BLaER1 (cell line): ENCODE measurements around the gene GLTP.

Experiments
- H3K27ac ChIP-seq: shearing (Covaris generic); formaldehyde crosslinking; 2 replicates; pipeline ENCODE4 v1.8.1; 2022
- H3K27me3 ChIP-seq: shearing (Covaris generic); formaldehyde crosslinking; 2 replicates; pipeline ENCODE4 v1.8.1; 2022
- H3K36me3 ChIP-seq: shearing (Covaris generic); formaldehyde crosslinking; 2 replicates; pipeline ENCODE4 v1.8.1; 2022
- H3K4me1 ChIP-seq: shearing (Covaris generic); formaldehyde crosslinking; 2 replicates; pipeline ENCODE4 v1.8.1; 2022
- H3K4me2 ChIP-seq: shearing (Covaris generic); formaldehyde crosslinking; 2 replicates; pipeline ENCODE4 v1.8.1; 2022
- H3K4me3 ChIP-seq: shearing (Covaris generic); formaldehyde crosslinking; 2 replicates; pipeline ENCODE4 v1.8.1; 2022
- H3K9ac ChIP-seq: shearing (Covaris generic); formaldehyde crosslinking; 2 replicates; pipeline ENCODE4 v1.8.1; 2022
- H3K9me3 ChIP-seq: shearing (Covaris generic); formaldehyde crosslinking; 2 replicates; pipeline ENCODE4 v1.8.1; 2022
- H4K20me1 ChIP-seq: shearing (Covaris generic); formaldehyde crosslinking; 2 replicates; pipeline ENCODE4 v1.8.1; 2022
- Cebpa-rat ChIP-seq: shearing (Covaris generic); IDR thresholded peaks from 2 replicates; pipeline ENCODE4 v1.8.1; 2022

The GLTP gene

GRCh38 chr12:109879351-109880042, 844 bp downstream of the GLTP start:
- peak overlapping the region; percentile 88 for H3K9ac ChIP-seq
- H3K27me3 ChIP-seq = no peaks in the 10 kb centered on the region
- H3K4me2 ChIP-seq = peak overlapping the region; percentile 99
- no peaks in the 10 kb centered on the region for H3K36me3 ChIP-seq
- H3K27ac ChIP-seq = peak overlapping the region; percentile 83
- no peak for TF ChIP-seq Cebpa-rat
- peaks cover 34% of the 10 kb centered on the region for H4K20me1 ChIP-seq
- H3K4me1 ChIP-seq = peaks cover 53% of the 10 kb centered on the region
- peak overlapping the region; percentile 95 for H3K4me3 ChIP-seq
- H3K9me3 ChIP-seq = no peaks in the 10 kb centered on the region

DNA sequence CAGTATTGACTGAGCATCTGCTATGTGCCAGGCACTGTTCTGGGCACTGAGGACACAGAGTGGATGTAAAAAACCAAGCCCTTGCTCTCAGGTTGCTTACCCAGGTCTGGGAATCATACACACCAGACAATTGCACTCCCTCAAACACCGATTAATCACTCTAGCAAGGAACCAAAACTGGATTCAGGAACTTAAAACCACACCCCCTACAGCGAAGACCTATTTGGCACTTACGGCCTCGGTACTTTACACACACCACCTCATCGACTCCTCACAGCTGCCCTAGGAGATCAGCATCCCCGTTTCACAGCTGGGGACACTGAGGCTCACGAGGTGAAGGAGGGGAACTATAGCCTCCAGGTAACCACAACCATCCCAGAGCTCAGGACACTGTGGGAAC, 1.6 kb downstream of the GLTP start:
- TF ChIP-seq Cebpa-rat = no peak
- Histone ChIP-seq H3K27me3 (no peaks in the 10 kb centered on the region), H3K9ac (peak overlapping the region; percentile 88; the same call in 1 of the 2 replicates), H3K4me2 (peak overlapping the region; percentile 99), H3K36me3 (no peaks in the 10 kb centered on the region), H4K20me1 (peaks cover 41% of the 10 kb centered on the region), H3K4me3 (peak overlapping the region; percentile 95), H3K27ac (no peak overlapping the region), H3K4me1 (peaks cover 58% of the 10 kb centered on the region), H3K9me3 (no peaks in the 10 kb centered on the region)

DNA sequence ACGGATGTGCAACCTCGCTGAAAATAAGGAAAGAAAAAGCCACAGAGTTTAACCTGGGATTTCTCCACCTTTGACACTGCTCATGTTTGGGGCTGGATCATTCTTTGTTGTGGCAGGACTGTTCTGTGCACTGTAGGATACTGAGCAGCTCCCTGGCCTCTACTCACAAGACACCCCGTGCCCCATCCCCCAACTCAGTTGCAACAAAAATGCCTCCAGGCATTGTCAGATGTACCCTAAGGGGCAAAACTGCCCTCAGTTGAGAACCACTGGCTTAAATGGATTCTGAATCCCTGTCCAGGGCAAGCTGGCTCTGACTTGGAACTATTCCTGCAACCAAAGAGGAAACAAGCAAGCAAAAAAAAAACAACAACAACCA, 2.1 kb downstream of the GLTP start:
- H3K9ac ChIP-seq = peak overlapping the region; percentile 26; the same call in 1 of the 2 replicates
- H3K4me2 ChIP-seq = peak overlapping the region; percentile 99; the same call in 1 of the 2 replicates
- TF ChIP-seq Cebpa-rat = no peak
- 0 out of 2 replicates have a peak, but pooled peaks cover 1% of the 10 kb centered on the region for H3K36me3 ChIP-seq
- H3K4me3 ChIP-seq = no peak overlapping the region
- no peaks in the 10 kb centered on the region for H3K9me3 ChIP-seq
- H3K4me1 ChIP-seq = peaks cover 59% of the 10 kb centered on the region
- peaks cover 42% of the 10 kb centered on the region for H4K20me1 ChIP-seq
- H3K27me3 ChIP-seq = no peaks in the 10 kb centered on the region
- H3K27ac ChIP-seq = no peak overlapping the region

DNA sequence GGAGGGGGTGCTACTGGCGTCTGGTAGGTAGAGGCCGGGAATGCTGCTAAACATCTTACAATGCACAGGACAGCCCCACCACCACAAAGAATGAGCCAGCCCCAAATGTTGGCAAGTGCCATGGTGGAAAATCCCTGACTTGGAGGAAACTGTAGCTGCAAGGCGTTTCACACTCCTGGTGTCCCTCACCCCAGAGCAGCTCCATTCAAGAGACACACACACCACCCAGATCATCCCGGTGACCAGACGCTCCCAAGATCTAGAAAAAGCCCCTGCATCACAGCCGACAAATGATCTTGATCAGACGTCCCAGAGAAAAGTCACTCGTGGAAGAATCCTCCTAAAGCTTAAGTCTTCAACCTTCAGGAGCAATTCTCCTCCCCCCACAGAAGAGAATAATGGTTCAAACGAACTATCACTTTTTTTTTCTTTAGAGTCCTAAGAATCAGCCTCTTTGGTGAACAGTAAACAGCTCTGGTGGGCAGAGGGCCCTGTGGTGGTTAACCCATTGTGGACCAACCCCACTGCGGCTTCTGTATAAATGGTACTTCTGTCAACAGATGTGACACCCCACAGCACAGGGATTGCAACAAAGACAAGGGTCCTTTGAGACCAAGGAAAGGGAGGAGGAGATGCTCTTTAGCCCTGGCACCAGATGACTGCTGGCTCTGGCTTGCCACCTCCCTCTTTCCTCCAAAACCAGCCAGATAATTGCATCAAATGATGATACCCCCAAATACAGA, 2.7 kb downstream of the GLTP start:
- Histone ChIP-seq H3K36me3 (peaks cover 7% of the 10 kb centered on the region), H3K27ac (no peak overlapping the region), H3K9me3 (no peaks in the 10 kb centered on the region), H3K4me1 (peaks cover 59% of the 10 kb centered on the region), H3K4me3 (no peak overlapping the region), H4K20me1 (peaks cover 42% of the 10 kb centered on the region), H3K27me3 (no peaks in the 10 kb centered on the region), H3K4me2 (peak overlapping the region; percentile 99; the same call in 1 of the 2 replicates), H3K9ac (peak overlapping the region; percentile 26; the same call in 1 of the 2 replicates)
- TF ChIP-seq Cebpa-rat = no peak

DNA sequence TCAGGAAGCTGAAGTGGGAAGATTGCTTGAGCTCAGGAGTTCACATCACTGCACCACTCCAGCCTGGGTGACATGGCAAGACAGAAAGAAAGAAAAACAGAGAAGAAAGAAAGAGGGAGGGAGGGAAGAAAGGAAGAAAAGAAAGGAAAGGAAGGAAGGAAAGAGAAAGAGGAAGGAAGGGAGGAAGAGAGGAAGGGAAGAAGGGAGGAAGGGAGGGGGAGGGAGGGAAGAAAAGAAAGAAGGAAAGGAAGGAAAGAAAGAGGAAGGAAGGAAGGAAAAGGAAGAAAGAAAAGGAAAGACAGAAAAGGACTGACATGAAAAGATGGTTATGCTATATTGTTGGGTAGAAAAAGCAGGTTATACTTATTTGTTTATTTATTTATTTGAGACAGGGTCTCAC, 3.9 kb downstream of the GLTP start:
- H3K4me1 ChIP-seq = peaks cover 67% of the 10 kb centered on the region
- TF ChIP-seq Cebpa-rat = no peak
- no peak overlapping the region for H3K27ac ChIP-seq
- H3K36me3 ChIP-seq = peaks cover 19% of the 10 kb centered on the region
- no peak overlapping the region for H3K9ac ChIP-seq
- no peaks in the 10 kb centered on the region for H3K27me3 ChIP-seq
- H3K9me3 ChIP-seq = no peaks in the 10 kb centered on the region
- H3K4me3 ChIP-seq = no peak overlapping the region
- H4K20me1 ChIP-seq = peaks cover 42% of the 10 kb centered on the region
- H3K4me2 ChIP-seq = peak overlapping the region; percentile 15; the same call in 1 of the 2 replicates

GRCh38 chr12:109875572-109876131, 4.7 kb downstream of the GLTP start:
- Histone ChIP-seq H3K4me3 (no peak overlapping the region), H3K27ac (no peak overlapping the region), H4K20me1 (peaks cover 42% of the 10 kb centered on the region), H3K4me2 (peak overlapping the region; percentile 2; the same call in 1 of the 2 replicates), H3K9ac (no peak overlapping the region), H3K36me3 (peaks cover 23% of the 10 kb centered on the region), H3K9me3 (no peaks in the 10 kb centered on the region), H3K4me1 (peaks cover 71% of the 10 kb centered on the region), H3K27me3 (no peaks in the 10 kb centered on the region)
- TF ChIP-seq Cebpa-rat = no peak

DNA sequence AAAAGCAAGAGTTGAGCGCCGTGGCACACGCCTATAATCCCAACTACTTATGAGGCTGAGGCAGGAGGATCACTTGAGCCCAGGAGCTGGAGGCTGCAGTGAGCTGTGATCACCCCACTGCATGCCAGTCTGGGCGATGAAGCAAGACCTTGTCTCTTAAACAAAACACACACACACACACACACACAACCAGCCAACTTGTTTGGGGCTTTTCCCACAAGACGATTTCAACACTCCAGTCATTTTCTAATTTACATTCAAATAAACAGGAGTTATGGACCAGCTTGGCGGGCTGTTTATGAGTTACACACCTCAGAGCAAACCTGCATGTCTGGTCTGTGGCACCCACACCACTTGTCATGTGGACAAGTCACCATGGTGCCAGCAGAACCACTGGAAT, 6.7 kb downstream of the GLTP start:
- no peak overlapping the region for H3K4me3 ChIP-seq
- H4K20me1 ChIP-seq = peaks cover 33% of the 10 kb centered on the region; the same call in 1 of the 2 replicates
- peaks cover 23% of the 10 kb centered on the region for H3K36me3 ChIP-seq
- H3K4me2 ChIP-seq = no peak overlapping the region
- no peak for TF ChIP-seq Cebpa-rat
- no peak overlapping the region for H3K9ac ChIP-seq
- H3K9me3 ChIP-seq = no peaks in the 10 kb centered on the region
- H3K27ac ChIP-seq = no peak overlapping the region
- H3K4me1 ChIP-seq = peaks cover 58% of the 10 kb centered on the region
- no peaks in the 10 kb centered on the region for H3K27me3 ChIP-seq

- no peak for TF ChIP-seq Cebpa-rat
- Histone ChIP-seq H3K4me2 (no peak overlapping the region), H3K9ac (no peak overlapping the region), H4K20me1 (peaks cover 20% of the 10 kb centered on the region; the same call in 1 of the 2 replicates), H3K4me1 (peaks cover 57% of the 10 kb centered on the region), H3K4me3 (no peak overlapping the region), H3K36me3 (peaks cover 27% of the 10 kb centered on the region), H3K27ac (no peak overlapping the region), H3K9me3 (0 out of 2 replicates have a peak, but pooled peaks cover 3% of the 10 kb centered on the region), H3K27me3 (no peaks in the 10 kb centered on the region)
Observed at GRCh38 chr12:109871668-109872314, 8.6 kb downstream of the GLTP start.

GRCh38 chr12:109870648-109871047, 9.7 kb downstream of the GLTP start:
- H3K4me1 ChIP-seq = peaks cover 45% of the 10 kb centered on the region
- no peaks in the 10 kb centered on the region for H3K27me3 ChIP-seq

More at GRCh38 chr12:109870648-109871047, 9.7 kb downstream of the GLTP start:
- H3K27ac ChIP-seq = no peak overlapping the region
- TF ChIP-seq Cebpa-rat = no peak
- H3K36me3 ChIP-seq = peaks cover 27% of the 10 kb centered on the region
- no peak overlapping the region for H3K9ac ChIP-seq
- H3K4me2 ChIP-seq = no peak overlapping the region
- H3K9me3 ChIP-seq = 0 out of 2 replicates have a peak, but pooled peaks cover 3% of the 10 kb centered on the region
- no peak overlapping the region for H3K4me3 ChIP-seq
- peaks cover 24% of the 10 kb centered on the region; the same call in 1 of the 2 replicates for H4K20me1 ChIP-seq
